GM23338 (cell line): ENCODE measurements around the gene ITGB5.

ENCODE experiments used
- CREB1 ChIP-seq: fragments of 250-450 bp; sonication (Bioruptor Pico); IDR thresholded peaks from 2 replicates; pipeline ENCODE4 v1.5.0; 2020; ENCODE audit warnings: low read depth, mild to moderate bottlenecking, moderate library complexity
- EZH2 ChIP-seq: fragments of 200-600 bp; sonication (generic); IDR thresholded peaks from one replicate; pipeline ENCODE4 v1.8.0; 2017; ENCODE audit warnings: antibody characterized with exemption, mild to moderate bottlenecking, low read depth; ENCODE audit not compliant: unreplicated experiment
- EZH2phosphoT487 ChIP-seq: fragments of 200-600 bp; sonication (generic); IDR thresholded peaks from one replicate; pipeline ENCODE4 v1.8.1; 2018; ENCODE audit warnings: antibody characterized with exemption; ENCODE audit not compliant: unreplicated experiment
- JUNB ChIP-seq: IDR thresholded peaks from one replicate; pipeline ENCODE4 v1.6.1; 2016; ENCODE audit warnings: antibody characterized with exemption; ENCODE audit not compliant: unreplicated experiment
- NANOG ChIP-seq: IDR thresholded peaks from 2 replicates; pipeline ENCODE4 v1.6.1; 2016; ENCODE audit warnings: antibody characterized with exemption, borderline replicate concordance
- POLR2AphosphoS5 ChIP-seq: IDR thresholded peaks from 2 replicates; pipeline ENCODE4 v1.6.1; 2016; ENCODE audit warnings: antibody characterized with exemption, low read depth
- STAT1 ChIP-seq: IDR thresholded peaks from one replicate; pipeline ENCODE4 v1.6.1; 2016; ENCODE audit warnings: antibody characterized with exemption; ENCODE audit not compliant: unreplicated experiment
- ZNF114 ChIP-seq: fragments of 250-450 bp; sonication (Bioruptor Pico); IDR thresholded peaks from 2 replicates; pipeline ENCODE4 v1.5.0; 2020; ENCODE audit warnings: mild to moderate bottlenecking, moderate library complexity
- ZNF331 ChIP-seq: fragments of 250-450 bp; sonication (Bioruptor Pico); IDR thresholded peaks from 2 replicates; pipeline ENCODE4 v1.5.0; 2020; ENCODE audit warnings: low read depth, mild to moderate bottlenecking, moderate library complexity
- TF ChIP-seq, protein P1 (sequence below), 2 experiments: fragments of 200-600 bp in 1 of 2; sonication (generic) in 1 of 2; conservative IDR thresholded peaks; 2 replicates each; pipeline versions ENCODE4 v1.5.1 to v1.6.1; 2016 to 2017; ENCODE audit warnings: antibody characterized with exemption in 2 of 2, low read depth in 2 of 2, mild to moderate bottlenecking in 2 of 2, moderate library complexity in 1 of 2
- TF ChIP-seq, protein P2 (sequence below): IDR thresholded peaks from one replicate; pipeline ENCODE4 v1.6.1; 2018; ENCODE audit warnings: antibody characterized with exemption; ENCODE audit not compliant: unreplicated experiment
- TF ChIP-seq, protein P3 (sequence below): IDR thresholded peaks from 2 replicates; pipeline ENCODE4 v1.6.1; 2016; ENCODE audit warnings: antibody characterized with exemption
- TF ChIP-seq, protein P4 (sequence below): fragments of 250-450 bp; sonication (Bioruptor Pico); IDR thresholded peaks from 2 replicates; pipeline ENCODE4 v1.5.0; 2020; ENCODE audit warnings: mild to moderate bottlenecking, moderate library complexity

DNA sequence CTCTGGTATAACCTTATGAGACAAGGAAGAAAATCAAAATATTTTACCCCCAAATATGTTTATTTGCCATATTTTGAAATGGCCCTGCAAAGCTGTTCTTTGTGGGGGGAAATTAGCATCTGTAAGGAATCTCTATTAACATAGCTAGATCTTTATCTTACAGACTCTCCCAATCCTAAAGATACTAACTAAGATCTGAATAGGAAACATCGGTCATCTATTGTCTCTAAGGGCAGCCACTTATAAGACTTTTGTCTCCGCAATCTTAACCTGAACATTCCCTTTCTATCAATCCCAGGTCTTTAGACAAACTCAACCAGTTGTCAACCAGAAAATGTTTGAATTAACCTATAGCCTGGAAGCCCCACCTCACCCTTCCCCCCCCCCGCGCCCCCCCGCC lies 135.7 kb downstream of the ITGB5 start:
- TF ChIP-seq CREB1: no peak
- TF ChIP-seq, protein P1, sequence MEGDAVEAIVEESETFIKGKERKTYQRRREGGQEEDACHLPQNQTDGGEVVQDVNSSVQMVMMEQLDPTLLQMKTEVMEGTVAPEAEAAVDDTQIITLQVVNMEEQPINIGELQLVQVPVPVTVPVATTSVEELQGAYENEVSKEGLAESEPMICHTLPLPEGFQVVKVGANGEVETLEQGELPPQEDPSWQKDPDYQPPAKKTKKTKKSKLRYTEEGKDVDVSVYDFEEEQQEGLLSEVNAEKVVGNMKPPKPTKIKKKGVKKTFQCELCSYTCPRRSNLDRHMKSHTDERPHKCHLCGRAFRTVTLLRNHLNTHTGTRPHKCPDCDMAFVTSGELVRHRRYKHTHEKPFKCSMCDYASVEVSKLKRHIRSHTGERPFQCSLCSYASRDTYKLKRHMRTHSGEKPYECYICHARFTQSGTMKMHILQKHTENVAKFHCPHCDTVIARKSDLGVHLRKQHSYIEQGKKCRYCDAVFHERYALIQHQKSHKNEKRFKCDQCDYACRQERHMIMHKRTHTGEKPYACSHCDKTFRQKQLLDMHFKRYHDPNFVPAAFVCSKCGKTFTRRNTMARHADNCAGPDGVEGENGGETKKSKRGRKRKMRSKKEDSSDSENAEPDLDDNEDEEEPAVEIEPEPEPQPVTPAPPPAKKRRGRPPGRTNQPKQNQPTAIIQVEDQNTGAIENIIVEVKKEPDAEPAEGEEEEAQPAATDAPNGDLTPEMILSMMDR (conservative IDR thresholded peaks at IDR 0.05; ENCODE audit: low read depth in 2 of 2): no peak
- no peak for TF ChIP-seq POLR2AphosphoS5
- TF ChIP-seq, protein P2, sequence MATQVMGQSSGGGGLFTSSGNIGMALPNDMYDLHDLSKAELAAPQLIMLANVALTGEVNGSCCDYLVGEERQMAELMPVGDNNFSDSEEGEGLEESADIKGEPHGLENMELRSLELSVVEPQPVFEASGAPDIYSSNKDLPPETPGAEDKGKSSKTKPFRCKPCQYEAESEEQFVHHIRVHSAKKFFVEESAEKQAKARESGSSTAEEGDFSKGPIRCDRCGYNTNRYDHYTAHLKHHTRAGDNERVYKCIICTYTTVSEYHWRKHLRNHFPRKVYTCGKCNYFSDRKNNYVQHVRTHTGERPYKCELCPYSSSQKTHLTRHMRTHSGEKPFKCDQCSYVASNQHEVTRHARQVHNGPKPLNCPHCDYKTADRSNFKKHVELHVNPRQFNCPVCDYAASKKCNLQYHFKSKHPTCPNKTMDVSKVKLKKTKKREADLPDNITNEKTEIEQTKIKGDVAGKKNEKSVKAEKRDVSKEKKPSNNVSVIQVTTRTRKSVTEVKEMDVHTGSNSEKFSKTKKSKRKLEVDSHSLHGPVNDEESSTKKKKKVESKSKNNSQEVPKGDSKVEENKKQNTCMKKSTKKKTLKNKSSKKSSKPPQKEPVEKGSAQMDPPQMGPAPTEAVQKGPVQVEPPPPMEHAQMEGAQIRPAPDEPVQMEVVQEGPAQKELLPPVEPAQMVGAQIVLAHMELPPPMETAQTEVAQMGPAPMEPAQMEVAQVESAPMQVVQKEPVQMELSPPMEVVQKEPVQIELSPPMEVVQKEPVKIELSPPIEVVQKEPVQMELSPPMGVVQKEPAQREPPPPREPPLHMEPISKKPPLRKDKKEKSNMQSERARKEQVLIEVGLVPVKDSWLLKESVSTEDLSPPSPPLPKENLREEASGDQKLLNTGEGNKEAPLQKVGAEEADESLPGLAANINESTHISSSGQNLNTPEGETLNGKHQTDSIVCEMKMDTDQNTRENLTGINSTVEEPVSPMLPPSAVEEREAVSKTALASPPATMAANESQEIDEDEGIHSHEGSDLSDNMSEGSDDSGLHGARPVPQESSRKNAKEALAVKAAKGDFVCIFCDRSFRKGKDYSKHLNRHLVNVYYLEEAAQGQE: no peak
- TF ChIP-seq EZH2phosphoT487: no peak
- no peak for TF ChIP-seq STAT1
- TF ChIP-seq EZH2: no peak
- TF ChIP-seq JUNB: no peak
- no peak for TF ChIP-seq ZNF331
- TF ChIP-seq, protein P3, sequence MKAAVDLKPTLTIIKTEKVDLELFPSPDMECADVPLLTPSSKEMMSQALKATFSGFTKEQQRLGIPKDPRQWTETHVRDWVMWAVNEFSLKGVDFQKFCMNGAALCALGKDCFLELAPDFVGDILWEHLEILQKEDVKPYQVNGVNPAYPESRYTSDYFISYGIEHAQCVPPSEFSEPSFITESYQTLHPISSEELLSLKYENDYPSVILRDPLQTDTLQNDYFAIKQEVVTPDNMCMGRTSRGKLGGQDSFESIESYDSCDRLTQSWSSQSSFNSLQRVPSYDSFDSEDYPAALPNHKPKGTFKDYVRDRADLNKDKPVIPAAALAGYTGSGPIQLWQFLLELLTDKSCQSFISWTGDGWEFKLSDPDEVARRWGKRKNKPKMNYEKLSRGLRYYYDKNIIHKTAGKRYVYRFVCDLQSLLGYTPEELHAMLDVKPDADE: no peak
- TF ChIP-seq, protein P4, sequence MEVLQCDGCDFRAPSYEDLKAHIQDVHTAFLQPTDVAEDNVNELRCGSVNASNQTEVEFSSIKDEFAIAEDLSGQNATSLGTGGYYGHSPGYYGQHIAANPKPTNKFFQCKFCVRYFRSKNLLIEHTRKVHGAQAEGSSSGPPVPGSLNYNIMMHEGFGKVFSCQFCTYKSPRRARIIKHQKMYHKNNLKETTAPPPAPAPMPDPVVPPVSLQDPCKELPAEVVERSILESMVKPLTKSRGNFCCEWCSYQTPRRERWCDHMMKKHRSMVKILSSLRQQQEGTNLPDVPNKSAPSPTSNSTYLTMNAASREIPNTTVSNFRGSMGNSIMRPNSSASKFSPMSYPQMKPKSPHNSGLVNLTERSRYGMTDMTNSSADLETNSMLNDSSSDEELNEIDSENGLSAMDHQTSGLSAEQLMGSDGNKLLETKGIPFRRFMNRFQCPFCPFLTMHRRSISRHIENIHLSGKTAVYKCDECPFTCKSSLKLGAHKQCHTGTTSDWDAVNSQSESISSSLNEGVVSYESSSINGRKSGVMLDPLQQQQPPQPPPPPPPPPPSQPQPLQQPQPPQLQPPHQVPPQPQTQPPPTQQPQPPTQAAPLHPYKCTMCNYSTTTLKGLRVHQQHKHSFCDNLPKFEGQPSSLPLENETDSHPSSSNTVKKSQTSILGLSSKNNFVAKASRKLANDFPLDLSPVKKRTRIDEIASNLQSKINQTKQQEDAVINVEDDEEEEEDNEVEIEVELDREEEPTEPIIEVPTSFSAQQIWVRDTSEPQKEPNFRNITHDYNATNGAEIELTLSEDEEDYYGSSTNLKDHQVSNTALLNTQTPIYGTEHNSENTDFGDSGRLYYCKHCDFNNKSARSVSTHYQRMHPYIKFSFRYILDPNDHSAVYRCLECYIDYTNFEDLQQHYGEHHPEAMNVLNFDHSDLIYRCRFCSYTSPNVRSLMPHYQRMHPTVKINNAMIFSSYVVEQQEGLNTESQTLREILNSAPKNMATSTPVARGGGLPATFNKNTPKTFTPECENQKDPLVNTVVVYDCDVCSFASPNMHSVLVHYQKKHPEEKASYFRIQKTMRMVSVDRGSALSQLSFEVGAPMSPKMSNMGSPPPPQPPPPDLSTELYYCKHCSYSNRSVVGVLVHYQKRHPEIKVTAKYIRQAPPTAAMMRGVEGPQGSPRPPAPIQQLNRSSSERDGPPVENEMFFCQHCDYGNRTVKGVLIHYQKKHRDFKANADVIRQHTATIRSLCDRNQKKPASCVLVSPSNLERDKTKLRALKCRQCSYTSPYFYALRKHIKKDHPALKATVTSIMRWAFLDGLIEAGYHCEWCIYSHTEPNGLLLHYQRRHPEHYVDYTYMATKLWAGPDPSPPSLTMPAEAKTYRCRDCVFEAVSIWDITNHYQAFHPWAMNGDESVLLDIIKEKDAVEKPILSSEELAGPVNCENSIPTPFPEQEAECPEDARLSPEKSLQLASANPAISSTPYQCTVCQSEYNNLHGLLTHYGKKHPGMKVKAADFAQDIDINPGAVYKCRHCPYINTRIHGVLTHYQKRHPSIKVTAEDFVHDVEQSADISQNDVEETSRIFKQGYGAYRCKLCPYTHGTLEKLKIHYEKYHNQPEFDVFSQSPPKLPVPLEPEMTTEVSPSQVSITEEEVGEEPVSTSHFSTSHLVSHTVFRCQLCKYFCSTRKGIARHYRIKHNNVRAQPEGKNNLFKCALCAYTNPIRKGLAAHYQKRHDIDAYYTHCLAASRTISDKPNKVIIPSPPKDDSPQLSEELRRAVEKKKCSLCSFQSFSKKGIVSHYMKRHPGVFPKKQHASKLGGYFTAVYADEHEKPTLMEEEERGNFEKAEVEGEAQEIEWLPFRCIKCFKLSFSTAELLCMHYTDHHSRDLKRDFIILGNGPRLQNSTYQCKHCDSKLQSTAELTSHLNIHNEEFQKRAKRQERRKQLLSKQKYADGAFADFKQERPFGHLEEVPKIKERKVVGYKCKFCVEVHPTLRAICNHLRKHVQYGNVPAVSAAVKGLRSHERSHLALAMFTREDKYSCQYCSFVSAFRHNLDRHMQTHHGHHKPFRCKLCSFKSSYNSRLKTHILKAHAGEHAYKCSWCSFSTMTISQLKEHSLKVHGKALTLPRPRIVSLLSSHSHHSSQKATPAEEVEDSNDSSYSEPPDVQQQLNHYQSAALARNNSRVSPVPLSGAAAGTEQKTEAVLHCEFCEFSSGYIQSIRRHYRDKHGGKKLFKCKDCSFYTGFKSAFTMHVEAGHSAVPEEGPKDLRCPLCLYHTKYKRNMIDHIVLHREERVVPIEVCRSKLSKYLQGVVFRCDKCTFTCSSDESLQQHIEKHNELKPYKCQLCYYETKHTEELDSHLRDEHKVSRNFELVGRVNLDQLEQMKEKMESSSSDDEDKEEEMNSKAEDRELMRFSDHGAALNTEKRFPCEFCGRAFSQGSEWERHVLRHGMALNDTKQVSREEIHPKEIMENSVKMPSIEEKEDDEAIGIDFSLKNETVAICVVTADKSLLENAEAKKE (CRISPR knock-in tag): no peak
- no peak for TF ChIP-seq ZNF114 (CRISPR knock-in tag)
- no peak for TF ChIP-seq NANOG
